Fibroblast of the aortic adventitia (primary cell): ENCODE results near the gene AP2M1. TPM values are rescaled to one million over a fixed set of nuclear protein-coding genes. Genes with fewer than 3 reads are reported as not detected.

Experiments
- DNase-seq: peaks from one replicate; pipeline ENCODE4 v3.0.0-alpha.2; 2010; ENCODE audit warnings: low read depth
- H3K4me3 ChIP-seq: 2 replicates; pipeline ENCODE4 v1.5.1; 2011; ENCODE audit warnings: low read depth, mild to moderate bottlenecking, control low read depth, low read length, moderate library complexity
- CTCF ChIP-seq: IDR thresholded peaks from 2 replicates; pipeline ENCODE4 v1.5.1; 2011; ENCODE audit warnings: mild to moderate bottlenecking, low read length, control low read depth, inconsistent platforms; ENCODE audit not compliant: insufficient read depth
- total RNA-seq: library from RNA; depleted of rRNA; stranded (reverse); fragments of >200 nt; gene quantifications from 2 replicates; pipeline ENCODE4 v1.2.3, GENCODE V29; 2012; ENCODE audit warnings: low replicate concordance

The AP2M1 gene
- total RNA-seq, 1 donor: 380 TPM

DNA sequence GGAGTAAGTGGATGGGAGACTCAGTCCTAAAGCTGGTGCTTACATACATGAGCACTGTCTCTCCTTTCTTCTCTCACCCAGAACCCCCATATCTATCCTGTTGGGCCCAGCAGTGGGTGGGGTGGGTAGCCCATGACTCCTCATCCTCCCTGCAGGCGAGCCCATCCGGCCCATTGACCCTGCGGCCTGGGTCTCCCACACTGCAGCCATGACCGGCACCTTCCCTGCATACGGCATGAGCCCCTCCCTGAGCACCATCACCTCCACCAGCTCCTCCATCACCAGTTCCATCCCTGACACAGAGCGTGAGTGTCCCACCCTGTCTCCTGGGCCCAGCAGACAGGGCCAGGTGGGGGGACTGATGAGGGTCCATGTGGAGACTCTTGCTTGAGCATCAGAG is 8.0 kb upstream of the AP2M1 start:
- no peak for DNase-seq
- no peak for TF ChIP-seq CTCF
- no peak overlapping the region for H3K4me3 ChIP-seq

DNA sequence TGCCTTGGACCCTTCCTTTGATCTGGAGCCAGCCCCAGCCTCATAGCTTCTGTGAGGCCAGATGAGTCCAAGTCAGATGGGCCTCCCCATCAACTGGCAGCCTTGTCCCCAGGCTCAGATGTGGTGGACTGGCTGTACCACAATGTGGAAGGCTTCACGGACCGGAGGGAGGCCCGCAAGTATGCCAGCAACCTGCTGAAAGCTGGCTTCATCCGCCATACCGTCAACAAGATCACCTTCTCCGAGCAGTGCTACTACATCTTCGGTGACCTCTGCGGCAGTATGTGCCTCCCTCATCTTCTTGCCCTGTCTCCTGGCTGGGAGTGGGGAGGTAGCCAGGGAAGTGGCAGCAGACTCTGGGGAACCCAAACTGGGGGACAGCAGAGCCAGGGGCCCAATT is 6.9 kb upstream of the AP2M1 start:
- TF ChIP-seq CTCF: no peak
- no peak overlapping the region for H3K4me3 ChIP-seq
- no peak for DNase-seq

DNA sequence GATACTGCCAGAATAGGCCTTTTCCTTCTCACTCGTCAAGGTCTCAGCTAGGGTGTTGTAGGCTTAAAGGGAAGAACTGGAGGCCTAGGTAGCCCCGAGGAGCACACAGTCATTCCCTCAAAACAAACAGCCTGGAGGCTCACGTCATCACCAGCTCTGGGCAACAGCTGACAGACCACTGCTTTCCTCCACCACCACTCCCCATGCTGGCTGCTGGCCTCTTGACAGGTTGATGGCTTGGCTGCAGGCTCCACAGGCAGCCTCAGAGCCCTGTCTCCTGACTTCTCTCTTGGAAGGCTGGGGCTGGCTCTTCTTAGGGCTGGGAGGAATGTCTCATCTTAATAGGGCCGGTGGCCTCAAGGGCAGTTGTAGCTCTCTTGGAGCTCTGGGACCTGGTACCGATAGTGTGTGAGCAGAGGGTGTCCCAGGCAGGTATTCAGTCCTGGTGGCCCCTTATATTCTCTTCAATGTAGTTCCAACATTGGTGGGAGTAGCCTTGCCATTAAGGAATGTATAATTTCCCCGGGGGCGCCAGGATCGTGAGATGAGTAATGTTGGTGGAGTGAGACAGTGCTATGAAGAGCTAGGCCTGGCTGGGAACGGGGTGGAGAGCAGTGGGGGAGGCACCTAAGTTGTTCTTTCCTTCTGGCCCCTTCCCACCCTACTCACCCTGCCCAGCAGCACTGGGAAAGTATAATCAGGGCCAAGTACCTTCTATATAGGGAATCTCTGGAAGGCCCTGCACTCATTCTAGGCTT is 6.1 kb upstream of the AP2M1 start:
- DNase-seq: peak; percentile 93
- no peak for TF ChIP-seq CTCF
- H3K4me3 ChIP-seq: no peak overlapping the region

DNA sequence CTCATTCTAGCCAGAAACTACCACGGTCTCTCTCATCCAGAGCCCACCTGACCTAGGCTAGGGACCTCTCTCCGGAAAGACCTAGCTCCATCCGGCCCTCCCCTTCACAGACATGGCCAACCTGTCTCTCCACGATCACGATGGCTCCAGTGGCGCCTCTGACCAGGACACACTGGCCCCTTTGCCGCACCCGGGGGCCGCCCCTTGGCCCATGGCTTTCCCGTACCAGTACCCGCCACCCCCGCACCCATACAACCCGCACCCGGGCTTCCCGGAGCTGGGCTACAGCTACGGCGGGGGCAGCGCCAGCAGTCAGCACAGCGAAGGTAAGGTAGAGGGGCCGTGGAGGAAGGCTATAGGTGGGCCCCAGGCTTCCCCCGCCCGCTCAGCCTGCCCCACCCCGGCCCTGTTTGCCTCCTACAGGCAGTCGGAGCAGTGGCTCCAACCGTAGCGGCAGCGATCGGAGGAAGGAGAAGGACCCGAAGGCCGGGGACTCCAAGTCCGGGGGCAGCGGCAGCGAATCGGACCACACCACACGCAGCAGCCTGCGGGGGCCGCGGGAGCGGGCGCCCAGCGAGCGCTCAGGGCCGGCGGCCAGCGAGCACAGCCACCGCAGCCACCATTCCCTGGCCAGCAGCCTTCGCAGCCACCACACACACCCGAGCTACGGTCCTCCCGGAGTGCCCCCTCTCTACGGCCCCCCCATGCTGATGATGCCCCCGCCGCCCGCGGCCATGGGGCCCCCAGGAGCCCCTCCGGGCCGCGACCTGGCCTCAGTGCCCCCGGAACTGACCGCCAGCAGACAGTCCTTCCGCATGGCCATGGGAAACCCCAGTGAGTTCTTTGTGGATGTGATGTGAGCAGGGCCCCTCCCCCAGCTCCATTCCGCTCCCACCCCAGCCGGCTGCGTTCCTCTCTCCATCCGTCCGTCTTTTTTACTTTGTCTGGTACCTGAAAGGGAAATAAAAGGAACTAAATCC is 4.5 kb upstream of the AP2M1 start:
- DNase-seq: no peak
- no peak overlapping the region for H3K4me3 ChIP-seq
- TF ChIP-seq CTCF: no peak

DNA sequence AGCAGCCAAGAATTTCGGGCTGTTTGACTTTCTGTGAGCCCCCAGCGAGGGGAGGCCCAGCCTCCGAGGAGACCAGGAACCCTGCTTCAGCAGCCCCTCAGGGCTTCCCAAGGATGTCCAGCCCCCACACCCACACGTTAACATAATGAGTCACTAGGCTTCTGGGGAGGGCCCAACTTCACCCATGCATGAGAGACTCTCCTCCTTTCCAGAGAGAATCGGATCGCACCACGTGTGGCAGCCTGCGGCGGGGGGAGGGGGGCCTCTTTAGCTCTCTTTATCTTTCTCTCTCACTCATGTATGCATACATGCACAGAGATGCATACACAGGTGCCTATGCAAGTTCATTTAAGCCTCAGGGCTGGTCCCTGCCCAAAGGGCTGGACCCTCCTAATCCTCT is 3.1 kb upstream of the AP2M1 start:
- H3K4me3 ChIP-seq: no peak overlapping the region
- no peak for DNase-seq
- TF ChIP-seq CTCF: no peak

DNA sequence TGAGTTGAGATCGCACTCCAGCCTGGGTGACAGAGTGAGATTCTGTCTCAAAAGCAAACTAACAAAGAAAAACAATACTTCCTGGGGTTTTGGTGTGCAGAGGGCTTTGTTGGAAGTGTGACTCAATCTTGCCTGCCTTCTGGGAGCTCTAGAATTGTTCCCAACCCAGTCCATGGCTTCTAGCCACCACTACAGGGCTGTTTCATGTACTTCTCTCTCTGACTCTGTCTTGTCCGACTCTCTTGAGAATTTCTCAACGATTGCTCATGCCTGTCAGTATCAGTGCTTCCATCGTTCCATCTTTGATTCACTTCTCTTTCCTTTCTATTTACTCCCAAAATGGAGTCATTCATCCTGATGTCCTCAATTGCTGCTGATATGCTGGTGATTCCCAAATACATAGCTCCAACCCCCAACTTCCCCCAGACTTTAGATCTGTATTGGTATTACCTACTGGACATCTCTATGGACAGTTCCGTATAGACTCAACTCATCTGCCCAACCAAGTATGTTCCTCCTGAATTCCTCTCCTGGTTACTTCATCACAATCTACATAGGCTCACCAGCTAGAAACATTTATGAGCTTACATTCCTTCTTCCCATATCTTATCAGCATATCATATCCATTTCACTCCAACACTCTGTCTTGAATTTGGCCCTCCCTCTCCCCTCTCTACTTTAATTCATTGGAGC is 1.8 kb upstream of the AP2M1 start:
- peak; percentile 95 for DNase-seq
- H3K4me3 ChIP-seq: no peak overlapping the region
- TF ChIP-seq CTCF: no peak
